Measurements from ENCODE around the gene NUF2.

The NUF2 gene

GRCh38 chr1:163379801-163380200 lies 58.0 kb downstream of the NUF2 start:
- Histone ChIP-seq H3K9me3 (ENCODE audit: insufficient read depth, low read length) (no peaks in the 10 kb centered on the region), H3K27me3 (ENCODE audit: low read length) (no peaks in the 10 kb centered on the region), H3K4me2 (ENCODE audit: low read depth, low read length, poor library complexity, severe bottlenecking) (no peak overlapping the region), H4K20me1 (ENCODE audit: low read depth, low read length) (no peaks in the 10 kb centered on the region), H3K4me3 (ENCODE audit: insufficient read depth, low read length, poor library complexity, severe bottlenecking) (no peak overlapping the region), H2AFZ (ENCODE audit: low read depth, low read length, severe bottlenecking) (no peak overlapping the region), H3K79me2 (ENCODE audit: insufficient read depth, low read length) (no peaks in the 10 kb centered on the region), H3K36me3 (ENCODE audit: low read length) (no peaks in the 10 kb centered on the region), H3K9me2 (replicated peaks; ENCODE audit: insufficient read depth, low read length) (no peaks in the 10 kb centered on the region), H3K27ac (ENCODE audit: low read depth, low read length) (no peak overlapping the region), H3F3A (ENCODE audit: insufficient read depth) (no peaks in the 10 kb centered on the region), H3K9ac (ENCODE audit: low read length) (no peak overlapping the region)
- no peak for TF ChIP-seq EZH2phosphoT487 (conservative IDR thresholded peaks at IDR 0.05; ENCODE audit: low read length)
- TF ChIP-seq CTCF (IDR thresholded peaks at IDR 0.05; ENCODE audit: insufficient read depth, low read length, poor library complexity, severe bottlenecking): no peak

- Histone ChIP-seq H3F3A (ENCODE audit: insufficient read depth) (no peaks in the 10 kb centered on the region), H3K4me3 (ENCODE audit: insufficient read depth, low read length, poor library complexity, severe bottlenecking) (no peak overlapping the region), H4K20me1 (ENCODE audit: low read depth, low read length) (no peaks in the 10 kb centered on the region), H3K27ac (ENCODE audit: low read depth, low read length) (no peak overlapping the region), H3K36me3 (ENCODE audit: low read length) (no peaks in the 10 kb centered on the region), H3K79me2 (ENCODE audit: insufficient read depth, low read length) (no peaks in the 10 kb centered on the region), H3K4me2 (ENCODE audit: low read depth, low read length, poor library complexity, severe bottlenecking) (no peak overlapping the region), H3K9ac (ENCODE audit: low read length) (no peak overlapping the region), H3K27me3 (ENCODE audit: low read length) (no peaks in the 10 kb centered on the region), H2AFZ (ENCODE audit: low read depth, low read length, severe bottlenecking) (no peak overlapping the region), H3K9me3 (ENCODE audit: insufficient read depth, low read length) (no peaks in the 10 kb centered on the region), H3K9me2 (replicated peaks; ENCODE audit: insufficient read depth, low read length) (no peaks in the 10 kb centered on the region)
- TF ChIP-seq EZH2phosphoT487 (conservative IDR thresholded peaks at IDR 0.05; ENCODE audit: low read length): no peak
- TF ChIP-seq CTCF (IDR thresholded peaks at IDR 0.05; ENCODE audit: insufficient read depth, low read length, poor library complexity, severe bottlenecking): no peak
Observed at GRCh38 chr1:163381487-163382184, 59.9 kb downstream of the NUF2 start.

GRCh38 chr1:163382395-163382794 lies 60.6 kb downstream of the NUF2 start:
- H3K27me3 ChIP-seq (ENCODE audit: low read length): no peaks in the 10 kb centered on the region
- no peak overlapping the region for H3K9ac ChIP-seq (ENCODE audit: low read length)
- no peaks in the 10 kb centered on the region for H3F3A ChIP-seq (ENCODE audit: insufficient read depth)
- no peak overlapping the region for H3K4me3 ChIP-seq (ENCODE audit: insufficient read depth, low read length, poor library complexity, severe bottlenecking)
- no peaks in the 10 kb centered on the region for H3K79me2 ChIP-seq (ENCODE audit: insufficient read depth, low read length)
- H3K36me3 ChIP-seq (ENCODE audit: low read length): no peaks in the 10 kb centered on the region
- no peak overlapping the region for H2AFZ ChIP-seq (ENCODE audit: low read depth, low read length, severe bottlenecking)
- H3K9me3 ChIP-seq (ENCODE audit: insufficient read depth, low read length): no peaks in the 10 kb centered on the region
- H4K20me1 ChIP-seq (ENCODE audit: low read depth, low read length): no peaks in the 10 kb centered on the region
- TF ChIP-seq CTCF (IDR thresholded peaks at IDR 0.05; ENCODE audit: insufficient read depth, low read length, poor library complexity, severe bottlenecking): no peak
- no peak for TF ChIP-seq EZH2phosphoT487 (conservative IDR thresholded peaks at IDR 0.05; ENCODE audit: low read length)
- no peak overlapping the region for H3K27ac ChIP-seq (ENCODE audit: low read depth, low read length)
- H3K4me2 ChIP-seq (ENCODE audit: low read depth, low read length, poor library complexity, severe bottlenecking): no peak overlapping the region
- H3K9me2 ChIP-seq (replicated peaks; ENCODE audit: insufficient read depth, low read length): no peaks in the 10 kb centered on the region
